ENCODE data around the gene PITPNM1.

Gene PITPNM1

DNA sequence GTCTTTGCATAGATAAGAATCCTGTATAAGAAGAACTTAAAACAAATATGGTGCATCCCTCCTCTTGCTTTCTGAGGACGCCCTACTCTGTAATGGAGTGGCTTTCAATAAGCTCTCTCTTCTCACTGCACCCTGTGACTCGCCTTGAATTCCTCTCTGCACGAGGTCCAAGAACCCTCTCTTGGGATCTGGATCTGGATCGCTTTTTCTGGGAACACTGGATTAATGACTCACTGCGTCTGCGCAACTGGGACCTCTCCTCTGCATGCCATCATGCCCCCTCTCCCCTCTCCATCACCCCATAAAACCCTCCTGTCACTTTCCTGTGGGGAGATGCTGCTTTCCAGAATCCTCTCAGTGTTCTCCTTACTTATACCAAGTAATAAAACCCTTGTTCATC, 33.1 kb upstream of the PITPNM1 start:
- DNase-seq (ENCODE audit: low spot score in 2 of 2) (no peak), ATAC-seq (replicated peaks; ENCODE audit: extremely low read depth, poor library complexity, severe bottlenecking) (no peak)
- Mint-ChIP-seq H3K27me3 (no peaks in the 10 kb centered on the region), H3K9me3 (no peaks in the 10 kb centered on the region), H3K4me1 (no peaks in the 10 kb centered on the region), H3K36me3 (ENCODE audit: insufficient read depth) (no peaks in the 10 kb centered on the region), H3K4me3 (no peak overlapping the region), H3K27ac (ENCODE audit: low read depth) (no peak overlapping the region)

DNA sequence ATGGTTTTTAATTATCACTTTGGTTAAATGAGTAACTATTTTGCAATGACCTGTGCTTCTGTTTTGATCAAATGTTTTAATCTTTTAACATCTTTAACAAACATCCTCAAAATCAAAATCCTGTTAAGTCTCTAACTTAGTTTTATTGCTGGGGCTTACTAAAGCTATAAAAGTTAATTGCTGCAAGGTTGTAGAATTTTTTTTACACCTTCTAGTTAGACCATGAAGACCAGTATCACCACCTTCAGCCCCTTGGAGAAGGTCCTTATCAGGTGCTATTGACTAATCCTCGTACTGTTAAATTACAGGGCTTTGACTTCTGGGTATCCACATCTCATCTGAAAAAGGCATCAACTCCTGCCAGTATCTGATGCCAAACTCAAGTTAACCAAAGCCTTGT, 30.4 kb upstream of the PITPNM1 start:
- ATAC-seq (replicated peaks; ENCODE audit: extremely low read depth, poor library complexity, severe bottlenecking) (no peak), DNase-seq (ENCODE audit: low spot score in 2 of 2) (no peak)
- Mint-ChIP-seq H3K36me3 (ENCODE audit: insufficient read depth) (no peaks in the 10 kb centered on the region), H3K9me3 (no peaks in the 10 kb centered on the region), H3K4me1 (no peaks in the 10 kb centered on the region), H3K27ac (ENCODE audit: low read depth) (no peak overlapping the region), H3K4me3 (no peak overlapping the region), H3K27me3 (no peaks in the 10 kb centered on the region)

DNA sequence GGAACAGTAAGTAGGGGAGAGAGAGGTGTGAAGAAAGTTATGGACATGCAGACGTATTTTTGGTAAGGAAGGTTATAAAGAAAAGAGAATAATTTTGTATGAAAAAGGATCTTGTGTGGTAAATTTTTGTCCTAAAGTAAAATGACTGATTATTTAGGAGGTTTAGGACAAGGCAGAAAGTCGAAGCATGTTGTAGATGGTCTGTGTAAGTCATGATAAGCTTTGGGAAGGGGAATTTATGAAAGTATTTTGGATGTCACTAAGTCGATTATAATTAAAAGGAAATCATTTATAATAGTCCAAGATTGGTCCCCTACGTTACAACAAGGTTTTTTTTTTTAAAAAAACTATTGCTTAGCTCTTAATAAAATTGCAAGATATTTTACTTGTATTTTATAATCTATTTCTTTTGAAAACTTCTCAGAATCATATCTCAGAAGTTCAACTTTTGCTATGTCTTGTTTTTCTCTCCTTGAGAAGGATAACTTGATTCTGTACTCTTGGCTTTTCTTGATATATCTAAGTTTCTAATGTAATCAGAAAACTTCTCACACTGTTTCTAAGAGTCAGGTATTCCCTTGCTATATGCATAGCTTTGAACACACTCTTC, 29.0 kb upstream of the PITPNM1 start:
- H3K4me1 Mint-ChIP-seq = no peaks in the 10 kb centered on the region
- no peak overlapping the region for H3K27ac Mint-ChIP-seq (ENCODE audit: low read depth)
- no peak overlapping the region for H3K4me3 Mint-ChIP-seq
- H3K9me3 Mint-ChIP-seq = no peaks in the 10 kb centered on the region
- H3K27me3 Mint-ChIP-seq = no peaks in the 10 kb centered on the region
- no peaks in the 10 kb centered on the region for H3K36me3 Mint-ChIP-seq (ENCODE audit: insufficient read depth)
- ATAC-seq (replicated peaks; ENCODE audit: extremely low read depth, poor library complexity, severe bottlenecking) (no peak), DNase-seq (ENCODE audit: low spot score in 2 of 2) (no peak)

DNA sequence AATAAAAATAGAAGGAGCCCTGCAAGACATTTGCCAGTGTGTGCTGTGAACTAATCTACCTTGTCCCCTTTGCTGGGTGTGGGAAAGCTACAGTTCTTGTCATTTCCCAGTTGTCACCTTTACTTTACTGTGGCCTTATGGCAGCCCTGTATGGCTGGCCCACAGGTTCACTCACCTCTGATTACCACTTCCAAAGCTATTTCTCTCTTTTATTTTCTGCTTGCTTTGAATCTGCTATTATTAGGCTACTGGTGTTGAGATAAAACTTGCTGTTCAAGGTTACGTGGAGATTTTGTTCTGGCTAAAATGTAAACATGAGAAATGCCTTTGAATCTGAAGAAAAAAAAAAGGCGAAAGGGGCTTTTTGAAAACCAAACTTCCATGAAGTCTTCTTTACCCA, 27.7 kb upstream of the PITPNM1 start:
- Mint-ChIP-seq H3K4me1 (no peaks in the 10 kb centered on the region), H3K4me3 (no peak overlapping the region), H3K27me3 (no peaks in the 10 kb centered on the region), H3K9me3 (no peaks in the 10 kb centered on the region), H3K36me3 (ENCODE audit: insufficient read depth) (no peaks in the 10 kb centered on the region), H3K27ac (ENCODE audit: low read depth) (no peak overlapping the region)
- no peak for DNase-seq (ENCODE audit: low spot score in 2 of 2)
- ATAC-seq (replicated peaks; ENCODE audit: extremely low read depth, poor library complexity, severe bottlenecking) = no peak

DNA sequence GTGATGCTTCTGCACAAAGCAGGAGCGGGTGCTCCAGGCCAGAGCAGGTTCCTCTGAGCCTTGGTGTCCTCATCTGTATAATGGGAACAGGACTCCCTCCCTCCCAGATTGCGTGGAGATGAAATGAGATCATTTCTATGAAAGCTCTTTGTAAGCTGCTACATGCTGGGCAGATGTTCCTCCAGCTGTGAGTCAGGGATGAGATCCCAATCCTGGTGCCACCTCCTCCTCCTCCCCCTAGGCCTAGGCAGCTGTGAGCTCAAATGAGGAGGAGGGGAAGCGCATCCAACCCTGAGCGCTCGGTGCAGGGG, 25.1 kb upstream of the PITPNM1 start:
- ATAC-seq (replicated peaks; ENCODE audit: extremely low read depth, poor library complexity, severe bottlenecking) (no peak), DNase-seq (ENCODE audit: low spot score in 2 of 2) (no peak)
- no peaks in the 10 kb centered on the region for H3K4me1 Mint-ChIP-seq
- no peak overlapping the region for H3K27ac Mint-ChIP-seq (ENCODE audit: low read depth)
- H3K27me3 Mint-ChIP-seq = peaks cover 3% of the 10 kb centered on the region
- H3K36me3 Mint-ChIP-seq (ENCODE audit: insufficient read depth) = no peaks in the 10 kb centered on the region
- H3K9me3 Mint-ChIP-seq = no peaks in the 10 kb centered on the region
- H3K4me3 Mint-ChIP-seq = no peak overlapping the region

DNA sequence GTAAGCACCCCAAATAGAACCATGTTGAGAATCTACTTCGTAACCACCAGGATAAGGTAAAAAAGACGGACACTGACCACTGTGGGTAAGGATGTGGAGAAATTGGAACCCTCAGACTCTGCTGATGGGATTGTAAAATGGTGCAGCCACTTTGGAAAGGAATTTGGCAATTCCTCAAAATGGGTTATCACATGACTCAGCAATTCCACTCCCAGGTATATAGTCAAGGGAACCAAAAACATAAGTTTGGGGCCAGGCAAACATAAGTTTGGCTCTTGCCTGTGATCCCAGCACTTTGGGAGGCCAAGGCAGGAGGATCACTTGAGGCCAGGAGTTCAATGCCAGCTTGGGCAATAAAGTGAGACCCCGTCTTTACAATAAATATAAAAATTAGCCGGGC, 23.2 kb upstream of the PITPNM1 start:
- Mint-ChIP-seq H3K36me3 (ENCODE audit: insufficient read depth) (no peaks in the 10 kb centered on the region), H3K4me3 (no peak overlapping the region), H3K27me3 (peaks cover 12% of the 10 kb centered on the region), H3K9me3 (no peaks in the 10 kb centered on the region), H3K4me1 (no peaks in the 10 kb centered on the region), H3K27ac (ENCODE audit: low read depth) (no peak overlapping the region)
- ATAC-seq (replicated peaks; ENCODE audit: extremely low read depth, poor library complexity, severe bottlenecking) = no peak
- no peak for DNase-seq (ENCODE audit: low spot score in 2 of 2)

DNA sequence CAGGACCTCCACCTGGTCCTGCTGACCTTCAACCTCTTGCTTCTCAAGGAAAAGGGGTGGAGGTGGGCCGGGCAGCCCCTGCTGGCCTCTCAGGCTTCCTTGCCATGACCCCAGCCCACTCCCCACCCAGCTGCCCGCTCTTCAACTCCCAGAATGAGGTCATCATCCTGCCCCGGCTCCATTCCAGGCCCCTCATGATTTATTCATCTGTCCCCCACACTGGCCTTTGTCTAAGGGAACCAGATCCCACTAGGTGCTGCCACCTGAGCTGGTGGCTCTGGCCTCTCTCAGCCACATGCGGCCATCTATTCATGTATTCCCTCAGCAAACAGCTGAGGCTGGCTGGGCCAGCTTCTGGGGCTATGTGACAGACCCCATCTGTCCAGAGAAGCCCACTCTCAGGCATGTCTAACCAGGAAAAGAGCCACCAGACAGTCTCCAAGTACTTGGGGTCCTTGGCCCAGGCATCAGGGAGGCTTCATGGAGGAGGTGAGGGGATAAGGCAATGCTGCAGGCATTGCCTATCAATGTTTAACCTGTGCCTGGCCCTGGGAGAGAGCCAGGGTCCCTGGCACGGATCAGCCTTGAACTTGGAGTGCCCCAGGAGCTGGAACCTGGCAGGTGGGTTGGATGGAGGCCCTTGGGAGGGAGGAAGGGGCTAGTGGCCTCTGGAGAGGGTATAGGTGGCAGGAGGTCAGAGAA, 20.3 kb upstream of the PITPNM1 start:
- Mint-ChIP-seq H3K4me1 (no peaks in the 10 kb centered on the region), H3K36me3 (ENCODE audit: insufficient read depth) (no peaks in the 10 kb centered on the region), H3K4me3 (no peak overlapping the region), H3K27ac (ENCODE audit: low read depth) (no peak overlapping the region), H3K9me3 (no peaks in the 10 kb centered on the region), H3K27me3 (peaks cover 12% of the 10 kb centered on the region)
- DNase-seq (ENCODE audit: low spot score in 2 of 2) (no peak), ATAC-seq (replicated peaks; ENCODE audit: extremely low read depth, poor library complexity, severe bottlenecking) (no peak)

DNA sequence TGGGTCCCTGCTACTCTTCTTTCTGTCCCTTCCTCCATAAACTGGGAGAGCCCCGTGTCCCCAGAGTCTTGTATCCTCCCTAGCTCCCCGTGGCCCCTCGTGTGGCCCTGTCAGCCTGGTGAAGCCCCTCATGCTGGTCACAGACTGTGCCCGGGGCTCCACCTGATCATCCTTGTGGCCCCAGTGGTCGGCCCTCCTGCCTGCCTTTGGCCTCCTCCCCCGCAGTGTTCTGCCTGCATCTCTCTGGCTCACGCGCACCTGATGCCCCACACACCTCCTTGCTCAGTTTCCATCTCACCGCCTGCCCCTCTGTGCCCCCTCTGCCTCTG, 19.3 kb upstream of the PITPNM1 start:
- ATAC-seq (replicated peaks; ENCODE audit: extremely low read depth, poor library complexity, severe bottlenecking) (no peak), DNase-seq (ENCODE audit: low spot score in 2 of 2) (no peak)
- no peaks in the 10 kb centered on the region for H3K36me3 Mint-ChIP-seq (ENCODE audit: insufficient read depth)
- H3K27me3 Mint-ChIP-seq = peaks cover 12% of the 10 kb centered on the region
- H3K4me3 Mint-ChIP-seq = no peak overlapping the region
- no peaks in the 10 kb centered on the region for H3K9me3 Mint-ChIP-seq
- no peaks in the 10 kb centered on the region for H3K4me1 Mint-ChIP-seq
- no peak overlapping the region for H3K27ac Mint-ChIP-seq (ENCODE audit: low read depth)

DNA sequence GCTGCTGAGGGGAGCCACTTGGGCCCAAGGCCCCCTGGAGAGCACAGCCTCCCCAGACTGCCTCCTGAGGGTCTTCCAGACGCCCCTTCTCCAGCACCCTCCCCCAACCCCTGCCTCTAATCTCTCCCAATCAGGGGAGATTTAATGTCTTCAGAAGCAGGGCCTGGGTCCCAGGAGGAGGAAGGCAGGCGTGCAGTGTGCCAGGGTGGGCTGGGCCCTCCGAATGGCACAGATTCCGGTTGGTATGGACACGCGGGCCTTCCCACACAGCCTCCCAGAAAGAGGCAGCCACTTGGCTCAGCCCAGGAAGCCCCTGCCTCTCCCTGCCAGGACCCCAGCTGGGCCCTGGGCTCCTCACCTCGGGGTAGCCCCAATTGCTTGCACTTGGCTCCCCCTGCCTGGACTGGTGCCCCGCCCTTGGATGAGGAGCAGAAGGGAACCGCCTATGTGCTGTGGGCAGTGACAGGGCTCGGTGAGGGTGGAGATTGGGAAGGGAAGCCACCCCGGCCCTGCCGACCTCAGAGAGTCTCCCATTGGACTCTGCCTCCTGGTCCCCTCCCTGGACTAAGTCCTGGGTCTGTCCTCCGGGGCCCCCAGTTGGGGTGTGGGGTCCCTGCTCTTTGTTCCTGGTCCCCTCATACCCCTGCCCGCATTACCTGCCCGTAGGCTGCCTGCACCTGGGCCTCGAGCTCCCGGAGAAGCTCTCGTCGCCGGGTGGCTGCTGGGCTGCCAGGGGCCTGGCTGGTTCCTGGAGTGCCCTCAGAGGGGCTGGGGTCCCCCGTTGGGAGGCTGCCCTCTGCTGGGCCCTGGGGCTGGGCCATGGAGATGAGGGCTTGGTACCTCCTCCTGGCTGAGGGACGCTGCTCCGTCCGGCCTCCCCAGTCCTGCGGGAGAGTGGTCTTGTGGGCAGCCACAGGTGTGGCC, 18.7 kb upstream of the PITPNM1 start:
- Mint-ChIP-seq H3K4me1 (no peaks in the 10 kb centered on the region), H3K9me3 (no peaks in the 10 kb centered on the region), H3K36me3 (ENCODE audit: insufficient read depth) (no peaks in the 10 kb centered on the region), H3K4me3 (no peak overlapping the region), H3K27me3 (peaks cover 12% of the 10 kb centered on the region), H3K27ac (ENCODE audit: low read depth) (no peak overlapping the region)
- no peak for DNase-seq (ENCODE audit: low spot score in 2 of 2)
- no peak for ATAC-seq (replicated peaks; ENCODE audit: extremely low read depth, poor library complexity, severe bottlenecking)

DNA sequence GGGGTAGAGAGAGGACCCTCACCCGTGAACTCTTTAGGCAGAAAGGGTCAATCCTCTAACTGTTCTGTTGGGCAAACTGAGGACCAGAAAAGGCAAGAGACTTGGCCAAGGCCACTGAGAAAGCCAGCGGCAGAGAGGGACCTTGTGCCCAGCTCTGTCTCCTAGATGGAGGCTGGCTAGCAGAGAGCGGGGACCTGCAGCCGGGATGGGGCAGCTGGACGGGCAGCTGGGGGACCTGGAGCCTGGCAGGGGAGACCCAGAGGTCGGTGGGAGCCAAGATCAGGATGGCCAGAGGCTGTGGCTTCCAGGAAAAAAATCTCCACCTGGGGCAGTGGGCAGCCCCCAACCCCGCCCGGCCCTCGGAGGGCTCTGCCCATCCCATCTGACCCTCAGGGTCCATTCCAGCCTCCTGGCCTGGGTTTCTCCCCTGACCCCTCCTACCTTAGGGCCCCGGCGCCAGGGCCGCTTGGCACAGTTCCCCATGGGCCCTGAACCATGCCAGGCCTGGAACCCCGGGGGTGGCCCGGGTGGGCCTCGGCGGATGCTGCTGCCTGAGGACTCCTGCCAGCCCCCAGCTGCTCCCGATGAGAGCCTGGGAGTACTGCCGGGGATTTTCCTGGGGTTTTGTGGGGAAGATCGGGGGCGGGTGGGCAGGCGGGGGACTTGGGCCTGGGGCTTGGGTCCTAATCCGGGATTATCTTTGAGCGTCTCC, 17.8 kb upstream of the PITPNM1 start, which contains the start of gene CABP2:
Gene CABP2 (minus strand): TSS at position 603 of the 712 bp plus-strand sequence. CDS start 120 bp downstream, at position 483.
- H3K27ac Mint-ChIP-seq (ENCODE audit: low read depth) = no peak within 1 kb of the TSS
- ATAC-seq (replicated peaks; ENCODE audit: extremely low read depth, poor library complexity, severe bottlenecking) (no peak), DNase-seq (ENCODE audit: low spot score in 2 of 2) (no peak)
- no peaks in the 10 kb centered on the region for H3K4me1 Mint-ChIP-seq
- H3K9me3 Mint-ChIP-seq = no peaks in the 10 kb centered on the region
- H3K36me3 Mint-ChIP-seq (ENCODE audit: insufficient read depth) = no peaks in the 10 kb centered on the region
- no peak within 1 kb of the TSS for H3K4me3 Mint-ChIP-seq
- H3K27me3 Mint-ChIP-seq = peaks cover 12% of the 10 kb centered on the region

DNA sequence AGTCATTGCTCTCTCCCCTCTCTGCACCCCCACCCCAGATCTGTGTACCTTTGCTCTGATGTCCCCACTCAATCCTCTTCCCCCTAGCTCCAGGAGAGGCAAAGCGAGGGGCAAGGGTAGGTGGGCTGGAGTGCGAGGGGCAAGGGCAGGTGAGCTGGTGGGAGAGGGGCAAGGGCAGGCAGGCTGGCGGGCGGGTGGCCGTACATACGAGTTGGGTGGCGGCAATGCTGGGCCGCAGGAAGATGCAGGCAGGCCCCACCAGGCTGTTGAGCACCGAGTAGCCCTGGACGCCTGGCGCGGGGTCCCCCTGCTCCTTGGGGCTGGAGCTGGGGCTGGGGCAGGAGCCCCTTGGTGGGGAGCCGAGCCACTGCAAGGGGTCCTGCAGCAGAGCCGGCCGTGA, 17.2 kb upstream of the PITPNM1 start:
- no peak overlapping the region for H3K4me3 Mint-ChIP-seq
- H3K27ac Mint-ChIP-seq (ENCODE audit: low read depth) = no peak overlapping the region
- DNase-seq (ENCODE audit: low spot score in 2 of 2) (no peak), ATAC-seq (replicated peaks; ENCODE audit: extremely low read depth, poor library complexity, severe bottlenecking) (no peak)
- no peaks in the 10 kb centered on the region for H3K36me3 Mint-ChIP-seq (ENCODE audit: insufficient read depth)
- H3K27me3 Mint-ChIP-seq = peaks cover 12% of the 10 kb centered on the region
- no peaks in the 10 kb centered on the region for H3K9me3 Mint-ChIP-seq
- no peaks in the 10 kb centered on the region for H3K4me1 Mint-ChIP-seq

DNA sequence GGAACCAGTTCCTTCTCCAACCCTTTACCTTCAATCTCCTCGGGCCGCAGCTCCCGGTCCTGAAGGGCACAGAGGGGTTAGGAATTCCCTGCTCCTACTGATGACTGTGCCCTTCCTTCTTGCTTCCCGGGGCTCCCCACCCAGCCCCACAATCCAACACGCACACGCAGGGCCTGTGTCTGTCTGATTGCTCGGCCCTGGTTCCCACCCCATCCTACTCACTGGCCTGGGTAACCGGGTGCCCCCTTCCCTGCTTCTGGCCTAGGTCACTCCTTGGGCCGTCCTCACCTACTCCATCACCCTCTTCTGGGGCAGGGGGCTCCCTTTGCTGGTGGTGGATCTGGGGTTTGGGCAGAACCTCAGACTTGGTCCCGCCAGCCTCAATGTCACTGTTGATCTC, 16.8 kb upstream of the PITPNM1 start:
- H3K4me3 Mint-ChIP-seq = no peak overlapping the region
- H3K27ac Mint-ChIP-seq (ENCODE audit: low read depth) = no peak overlapping the region
- H3K4me1 Mint-ChIP-seq = no peaks in the 10 kb centered on the region

More for the DNA sequence above, 16.8 kb upstream of the PITPNM1 start:
- ATAC-seq (replicated peaks; ENCODE audit: extremely low read depth, poor library complexity, severe bottlenecking) (no peak), DNase-seq (ENCODE audit: low spot score in 2 of 2) (no peak)
- no peaks in the 10 kb centered on the region for H3K9me3 Mint-ChIP-seq
- no peaks in the 10 kb centered on the region for H3K36me3 Mint-ChIP-seq (ENCODE audit: insufficient read depth)
- peaks cover 12% of the 10 kb centered on the region for H3K27me3 Mint-ChIP-seq
